T-helper 9 cell (primary cell): ENCODE measurements around the gene CCDC57.

Experiments used
- DNase-seq: peaks from one replicate; pipeline ENCODE4 v3.0.0-alpha.2; 2020

The CCDC57 gene

GRCh38 chr17:82088838-82089722 lies 123.6 kb downstream of the CCDC57 start:
- DNase-seq, result no peak

GRCh38 chr17:82087961-82088837 lies 124.4 kb downstream of the CCDC57 start:
- DNase-seq, result no peak

DNA sequence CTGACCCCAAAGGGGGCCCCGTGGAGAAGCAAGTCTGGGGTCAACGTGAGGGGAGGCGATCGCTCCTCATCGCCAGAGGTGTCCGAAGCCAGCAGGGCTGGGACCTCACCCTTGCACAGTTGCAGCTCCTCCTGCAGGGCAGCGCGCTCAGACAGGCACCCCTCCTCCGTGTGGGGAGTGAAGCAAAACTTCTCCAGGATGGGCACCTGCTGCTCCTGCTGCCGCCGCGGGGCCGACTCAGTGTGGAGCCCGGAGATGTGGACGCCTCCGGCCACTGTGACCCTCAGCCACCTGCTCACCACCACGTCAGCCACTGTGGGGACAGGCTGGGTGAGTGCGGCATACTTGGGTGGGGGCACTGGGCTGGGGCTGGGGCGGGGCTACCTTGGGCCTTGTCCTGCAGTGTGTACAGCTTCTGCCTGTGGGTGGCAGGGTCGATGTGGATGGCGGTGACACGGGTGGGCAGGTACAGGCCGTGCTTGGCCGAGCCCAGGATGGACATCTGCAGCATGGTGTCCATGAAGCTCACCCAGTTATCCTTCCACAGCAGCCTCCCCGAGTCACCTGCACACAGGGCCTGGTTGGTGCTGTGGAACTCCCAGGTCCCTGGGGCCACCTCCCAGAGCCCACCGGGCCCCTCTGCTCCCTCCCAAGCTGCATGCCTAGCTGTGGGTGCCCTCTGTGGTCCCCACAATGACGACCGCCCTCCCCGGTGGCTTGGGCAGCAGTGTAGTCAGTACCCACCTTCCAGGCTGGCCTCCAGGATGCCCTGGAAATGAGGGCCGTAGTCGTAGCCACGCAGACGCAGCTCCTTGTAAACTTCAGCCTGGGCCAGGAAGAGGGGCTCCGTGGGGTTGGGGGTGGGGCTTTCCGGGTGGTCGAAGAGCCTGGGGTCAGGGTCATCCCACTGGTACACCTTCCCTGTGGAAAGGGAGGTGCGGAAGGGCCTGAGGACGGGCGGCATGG lies 125.4 kb downstream of the CCDC57 start:
- no peak for DNase-seq

DNA sequence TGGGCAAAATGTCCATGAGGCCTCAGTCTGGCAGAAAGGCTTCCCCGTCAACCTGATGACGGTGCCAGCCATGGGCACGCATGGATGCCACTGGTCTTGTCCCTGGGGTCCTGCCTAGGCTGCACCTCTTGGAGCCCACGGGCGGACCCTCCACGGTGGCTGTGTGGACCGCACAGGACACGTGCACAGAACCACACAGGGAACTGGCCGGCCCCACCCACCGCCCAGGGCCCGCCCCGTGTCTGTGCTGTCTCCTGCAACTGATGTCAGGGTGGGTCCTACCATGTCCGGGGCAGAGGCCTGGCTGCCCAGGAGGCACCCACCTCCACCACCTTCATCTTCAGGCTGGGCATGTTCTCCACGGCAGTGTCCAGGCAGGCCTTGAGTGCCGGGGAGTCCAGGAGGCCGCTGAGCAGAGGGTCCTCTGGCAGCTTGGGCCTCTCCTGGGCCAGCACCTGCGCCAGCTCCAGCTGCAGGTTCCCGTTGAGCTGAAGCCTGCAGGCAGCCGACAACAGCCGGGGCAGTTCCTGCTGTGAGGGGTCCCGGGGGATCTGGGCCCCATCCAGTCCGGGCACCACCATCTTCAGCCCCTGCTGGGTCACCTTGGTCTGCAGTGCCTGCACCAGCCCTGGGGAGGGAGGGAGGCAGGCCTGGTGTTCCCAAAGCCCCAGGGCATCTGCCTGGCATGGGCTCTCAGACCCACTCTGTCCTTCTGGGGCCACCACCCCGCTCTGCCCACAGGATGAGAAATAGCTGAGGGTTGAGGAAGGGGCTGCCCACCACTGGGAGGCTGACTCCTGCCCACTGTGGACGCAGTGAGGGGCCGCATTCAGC lies 126.5 kb downstream of the CCDC57 start:
- DNase-seq, result no peak

- no peak for DNase-seq
These were observed 127.4 kb downstream of the CCDC57 start for GRCh38 chr17:82085031-82085861.

DNA sequence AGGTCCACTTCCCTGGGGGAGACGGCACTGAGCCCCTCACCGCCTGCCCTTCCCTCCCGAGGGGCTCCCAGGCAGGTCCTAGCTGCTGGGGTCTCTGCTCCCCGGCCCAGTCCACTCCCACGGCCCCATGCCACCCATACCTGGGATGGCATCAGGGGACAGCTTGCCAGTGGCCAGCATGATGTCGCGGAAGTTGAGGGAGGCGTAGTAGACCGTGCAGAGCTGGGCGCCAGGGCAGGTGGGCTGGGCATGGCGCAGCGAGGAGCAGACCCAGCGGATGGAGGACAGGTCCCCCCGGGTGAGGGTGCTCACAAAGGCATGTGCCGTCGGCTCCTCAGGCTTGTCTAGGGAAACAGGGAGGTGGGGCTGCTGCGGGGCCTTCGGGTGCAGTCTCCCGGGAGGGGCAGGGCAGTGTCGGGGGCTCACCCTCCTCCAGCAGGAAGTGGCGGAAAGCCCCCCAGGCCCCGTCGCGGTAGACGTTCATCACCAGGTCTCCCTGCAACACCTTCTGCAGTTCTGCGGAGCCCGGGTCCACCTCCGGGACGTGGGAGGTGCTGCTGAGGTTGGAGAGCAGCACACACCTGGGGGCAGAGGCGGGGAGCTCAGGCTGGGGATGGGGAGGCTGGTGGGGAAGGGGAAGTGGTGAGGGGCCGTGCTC lies 128.1 kb downstream of the CCDC57 start:
- DNase-seq, result no peak

GRCh38 chr17:82083533-82084359 lies 128.9 kb downstream of the CCDC57 start:
- DNase-seq, result no peak

GRCh38 chr17:82083009-82083408 lies 129.6 kb downstream of the CCDC57 start:
- DNase-seq, result no peak

GRCh38 chr17:82082456-82082855 lies 130.2 kb downstream of the CCDC57 start:
- DNase-seq, result no peak

DNA sequence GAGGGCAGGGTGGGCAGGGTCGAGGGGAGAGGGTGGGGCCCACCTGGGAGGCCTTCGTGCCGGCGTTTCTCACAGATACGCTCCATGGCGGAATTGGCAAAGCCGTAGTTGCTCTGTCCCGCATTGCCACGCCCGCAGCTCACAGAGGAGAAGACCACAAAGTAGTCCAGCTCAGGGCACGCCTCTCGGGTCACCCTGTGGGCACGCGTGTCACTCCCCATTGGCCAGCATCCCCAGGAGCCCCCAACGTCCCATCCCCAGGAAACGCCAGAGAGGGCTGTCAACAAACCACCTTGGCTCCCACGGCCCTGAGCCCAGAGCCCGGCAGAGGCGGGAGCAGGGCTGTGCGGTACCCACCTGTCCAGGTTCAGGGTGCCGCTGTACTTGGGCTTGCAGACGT lies 130.7 kb downstream of the CCDC57 start:
- no peak for DNase-seq

- DNase-seq, result no peak
These were observed 131.1 kb downstream of the CCDC57 start for GRCh38 chr17:82081546-82081945.

GRCh38 chr17:82080789-82081464 lies 131.7 kb downstream of the CCDC57 start:
- no peak for DNase-seq

DNA sequence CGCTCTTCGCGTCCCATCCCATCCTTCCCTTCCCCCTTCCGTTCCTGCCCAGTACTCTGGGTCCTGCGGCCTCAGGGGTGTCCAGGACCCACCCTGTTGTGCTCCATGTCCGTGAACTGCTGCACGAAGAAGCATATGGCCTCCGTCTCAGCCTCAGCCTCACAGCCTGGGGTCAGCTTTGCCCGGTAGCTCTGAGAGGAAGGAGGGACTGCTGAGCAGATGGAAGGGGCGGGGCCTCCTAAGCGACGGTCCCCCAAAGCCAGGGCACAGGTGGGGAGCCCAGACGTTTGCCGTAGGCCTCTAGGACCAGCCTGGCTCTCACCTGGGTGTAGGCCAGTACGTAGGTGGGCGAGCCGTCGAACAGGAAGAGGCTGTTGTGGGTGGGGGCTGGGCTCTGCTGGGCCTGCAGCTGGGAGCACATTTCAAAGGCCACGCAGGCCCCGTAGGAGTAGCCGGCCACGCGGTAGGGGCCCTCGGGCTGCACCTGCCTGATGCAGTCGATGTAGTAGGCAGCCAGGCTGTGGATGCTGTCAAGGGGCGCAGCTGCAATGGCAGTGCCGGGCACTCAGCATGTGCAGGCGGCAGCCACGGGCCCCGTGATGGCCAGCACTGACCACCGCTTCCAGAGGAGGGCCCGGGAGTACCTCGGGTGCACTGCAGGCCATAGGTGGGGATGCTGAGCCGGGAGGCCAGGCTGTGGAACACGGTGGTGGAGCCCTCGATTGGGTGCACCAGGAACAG lies 132.4 kb downstream of the CCDC57 start:
- DNase-seq, result no peak

- DNase-seq, result no peak
These were observed 133.5 kb downstream of the CCDC57 start for GRCh38 chr17:82079001-82079677.

DNA sequence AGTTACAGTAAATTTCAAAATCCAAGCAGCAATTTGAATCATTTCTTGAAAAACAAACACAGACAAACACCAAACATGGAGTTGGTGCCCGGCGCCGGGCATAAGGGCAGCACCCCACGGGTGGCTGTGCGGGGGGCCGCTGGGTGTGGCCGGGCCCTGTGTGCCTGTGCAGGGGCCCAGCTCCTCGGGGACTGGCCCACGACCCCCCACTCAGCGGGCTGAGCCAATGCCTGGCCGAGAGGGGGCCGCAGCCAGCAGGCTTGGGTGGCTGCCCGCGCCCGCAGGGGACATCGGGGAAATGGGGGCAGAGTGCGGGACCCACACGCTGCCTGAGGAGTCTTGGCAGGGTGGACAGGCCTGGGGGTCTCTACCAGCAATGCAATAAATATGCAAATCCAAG lies 134.2 kb downstream of the CCDC57 start:
- DNase-seq, result no peak

GRCh38 chr17:82077617-82078358 lies 134.9 kb downstream of the CCDC57 start:
- no peak for DNase-seq
